ENCODE results near the gene FKBP9.

DNA sequence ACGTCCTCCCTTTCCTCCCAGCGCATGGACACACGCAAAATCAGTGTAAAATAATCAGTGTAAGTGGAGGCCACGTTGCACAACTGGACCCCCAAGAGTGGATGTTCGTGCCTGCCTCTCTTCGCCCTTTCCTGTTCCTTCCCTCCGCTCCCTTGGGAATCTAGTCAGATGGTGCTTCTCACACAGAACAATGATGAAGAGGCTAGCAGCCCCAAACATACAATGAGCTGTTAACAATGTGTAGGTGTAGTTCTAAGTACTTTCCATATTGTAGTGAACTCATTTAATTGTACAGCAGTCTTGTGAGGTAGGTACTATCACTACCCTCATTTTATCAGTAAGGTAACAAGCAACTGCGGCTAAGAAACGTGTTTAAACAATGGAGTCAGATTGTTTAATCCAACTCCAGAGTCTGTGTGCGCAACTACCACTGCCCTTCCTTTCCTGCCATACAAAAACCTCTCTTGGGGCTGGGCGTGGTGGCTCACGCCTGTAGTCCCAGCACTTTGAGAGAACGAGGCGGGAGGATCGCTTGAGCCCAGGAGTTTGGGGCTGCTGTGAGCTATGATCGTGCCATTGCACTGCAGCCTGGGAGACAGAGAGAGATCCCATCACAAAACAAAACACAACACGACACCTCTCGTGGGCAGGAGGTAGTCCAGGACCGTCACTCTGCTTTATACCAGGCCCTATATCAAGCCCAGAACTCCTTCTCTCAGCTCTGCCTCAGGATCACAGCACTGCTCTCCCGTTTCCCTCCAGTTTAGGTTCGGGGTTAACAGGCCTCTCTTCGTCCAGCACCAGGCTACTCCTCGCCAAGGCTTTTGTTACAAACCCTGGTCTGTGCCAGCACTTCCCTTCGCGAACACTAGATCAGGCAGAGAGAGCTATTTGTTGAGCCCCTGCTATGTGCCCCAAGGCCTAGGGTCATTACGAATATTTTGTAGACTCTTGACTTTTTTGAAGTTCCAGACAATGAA, 1.1 kb downstream of the FKBP9 start:
- TF ChIP-seq CTCF (IDR thresholded peaks at IDR 0.05; ENCODE audit: low read depth, low read length, poor library complexity, severe bottlenecking) (no peak), EZH2phosphoT487 (IDR thresholded peaks at IDR 0.05; ENCODE audit: borderline replicate concordance, low read length) (no peak)

Data from DOHH2 (cell line).